ENCODE results near the gene ITPR3.

The ITPR3 gene

GRCh38 chr6:33607126-33607783 is 13.9 kb upstream of the ITPR3 start:
- Histone ChIP-seq H3K18ac (ENCODE audit: low read length) (peak overlapping the region; percentile 39), H4K8ac (ENCODE audit: low read depth, low read length) (no peak overlapping the region), H4K91ac (ENCODE audit: low read depth, low read length, poor library complexity) (no peak overlapping the region), H3K36me3 (replicated peaks in 1 of 2; ENCODE audit: control insufficient read depth in 2 of 2, insufficient read depth in 2 of 2, low read length in 2 of 2) (no peaks in the 10 kb centered on the region), H3K4me3 (ENCODE audit: low read length in 2 of 2) (no peak overlapping the region), H3K4me1 (ENCODE audit: control insufficient read depth in 2 of 2, insufficient read depth in 1 of 2, low read depth in 1 of 2, low read length in 2 of 2) (peaks cover 28 to 47% of the 10 kb centered on the region in 2 donors), H2BK120ac (ENCODE audit: low read depth, low read length) (no peak overlapping the region), H3K27me3 (ENCODE audit: control insufficient read depth in 3 of 3, insufficient read depth in 3 of 3, low read depth in 1 of 3, low read length in 3 of 3) (peaks cover 0 to 4% (median 0%) of the 10 kb centered on the region in 3 experiments), H2AFZ (ENCODE audit: low read length) (peak overlapping the region; percentile 61), H3K4me2 (ENCODE audit: insufficient read depth, low read length, poor library complexity, severe bottlenecking) (no peak overlapping the region), H3K27ac (replicated peaks; ENCODE audit: low read length) (no peak overlapping the region), H3K14ac (ENCODE audit: low read length) (no peak overlapping the region), H3K9ac (ENCODE audit: low read depth, low read length, poor library complexity) (no peak overlapping the region), H3K79me1 (ENCODE audit: low read depth, low read length) (peaks cover 2% of the 10 kb centered on the region), H3K23ac (ENCODE audit: low read depth, low read length, poor library complexity) (no peak overlapping the region), H2BK15ac (ENCODE audit: low read length) (no peak overlapping the region), H3K9me3 (replicated peaks in 1 of 2; ENCODE audit: control insufficient read depth in 2 of 2, insufficient read depth in 1 of 2, low read depth in 1 of 2, low read length in 2 of 2) (peaks cover 0 to 5% of the 10 kb centered on the region in 2 donors), H2AK5ac (ENCODE audit: low read depth, low read length) (peak overlapping the region; percentile 51), H3K4ac (ENCODE audit: low read length) (no peak overlapping the region), H2BK12ac (ENCODE audit: low read length) (no peak overlapping the region), H2BK5ac (ENCODE audit: low read length) (no peak overlapping the region)
- no CpG with 5 or more reads among the region's 8 CpGs for WGBS, 2 donors (ENCODE audit: extremely low coverage in 2 of 2, insufficient read length in 2 of 2, insufficient replicate concordance in 1 of 2)
- no peak for DNase-seq (ENCODE audit: low spot score)

DNA sequence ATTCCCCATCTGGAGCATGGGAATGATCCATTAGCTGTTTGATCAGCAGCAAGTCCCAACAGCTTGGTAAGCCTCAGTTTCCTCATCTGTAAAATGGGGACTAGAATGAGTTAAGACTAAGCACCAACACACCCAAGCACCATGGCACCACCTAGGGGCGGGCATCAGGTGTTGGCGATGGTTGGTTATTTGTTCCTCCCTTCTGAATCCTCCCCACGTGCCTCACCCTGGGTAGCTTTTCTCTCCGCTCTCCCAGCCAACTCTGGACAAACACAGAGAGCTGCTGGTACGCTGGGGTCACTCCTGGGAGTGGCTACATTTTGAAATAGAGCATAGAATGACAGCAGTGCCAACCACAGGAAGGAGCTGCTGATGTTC is 13.3 kb upstream of the ITPR3 start:
- Histone ChIP-seq H3K36me3 (replicated peaks in 1 of 2; ENCODE audit: control insufficient read depth in 2 of 2, insufficient read depth in 2 of 2, low read length in 2 of 2) (no peaks in the 10 kb centered on the region), H3K4me3 (ENCODE audit: low read length in 2 of 2) (no peak overlapping the region), H3K4me2 (ENCODE audit: insufficient read depth, low read length, poor library complexity, severe bottlenecking) (no peak overlapping the region), H4K8ac (ENCODE audit: low read depth, low read length) (no peak overlapping the region), H3K14ac (ENCODE audit: low read length) (no peak overlapping the region), H2BK12ac (ENCODE audit: low read length) (no peak overlapping the region), H2BK120ac (ENCODE audit: low read depth, low read length) (peak overlapping the region; percentile 48), H3K4ac (ENCODE audit: low read length) (no peak overlapping the region), H2BK5ac (ENCODE audit: low read length) (peak overlapping the region; percentile 30), H3K23ac (ENCODE audit: low read depth, low read length, poor library complexity) (no peak overlapping the region), H3K18ac (ENCODE audit: low read length) (peak overlapping the region; percentile 31), H3K9ac (ENCODE audit: low read depth, low read length, poor library complexity) (no peak overlapping the region), H4K91ac (ENCODE audit: low read depth, low read length, poor library complexity) (no peak overlapping the region), H3K27me3 (ENCODE audit: control insufficient read depth in 3 of 3, insufficient read depth in 3 of 3, low read depth in 1 of 3, low read length in 3 of 3) (peaks cover 0 to 4% (median 0%) of the 10 kb centered on the region in 3 experiments), H2AK5ac (ENCODE audit: low read depth, low read length) (peak overlapping the region; percentile 59), H2BK15ac (ENCODE audit: low read length) (peak overlapping the region; percentile 53), H3K9me3 (replicated peaks in 1 of 2; ENCODE audit: control insufficient read depth in 2 of 2, insufficient read depth in 1 of 2, low read depth in 1 of 2, low read length in 2 of 2) (peaks cover 0 to 5% of the 10 kb centered on the region in 2 donors), H3K27ac (replicated peaks; ENCODE audit: low read length) (no peak overlapping the region), H3K4me1 (ENCODE audit: control insufficient read depth in 2 of 2, insufficient read depth in 1 of 2, low read depth in 1 of 2, low read length in 2 of 2) (peaks cover 28 to 47% of the 10 kb centered on the region in 2 donors), H2AFZ (ENCODE audit: low read length) (no peak overlapping the region), H3K79me1 (ENCODE audit: low read depth, low read length) (peaks cover 2% of the 10 kb centered on the region)
- no peak for DNase-seq (ENCODE audit: low spot score)
- no CpG with 5 or more reads among the region's 5 CpGs for WGBS, 2 donors (ENCODE audit: extremely low coverage in 2 of 2, insufficient read length in 2 of 2, insufficient replicate concordance in 1 of 2)

GRCh38 chr6:33609019-33609418 is 12.1 kb upstream of the ITPR3 start:
- no peaks in the 10 kb centered on the region for H3K36me3 ChIP-seq (replicated peaks in 1 of 2; ENCODE audit: control insufficient read depth in 2 of 2, insufficient read depth in 2 of 2, low read length in 2 of 2)
- H3K27me3 ChIP-seq (ENCODE audit: control insufficient read depth in 3 of 3, insufficient read depth in 3 of 3, low read depth in 1 of 3, low read length in 3 of 3), result peaks cover 0 to 10% (median 0%) of the 10 kb centered on the region in 3 experiments
- H2BK120ac ChIP-seq (ENCODE audit: low read depth, low read length), result no peak overlapping the region
- no peak overlapping the region for H4K8ac ChIP-seq (ENCODE audit: low read depth, low read length)
- no peak overlapping the region for H3K4me3 ChIP-seq (ENCODE audit: low read length in 2 of 2)
- no peak overlapping the region for H2BK15ac ChIP-seq (ENCODE audit: low read length)
- WGBS, 2 donors (ENCODE audit: extremely low coverage in 2 of 2, insufficient read length in 2 of 2, insufficient replicate concordance in 1 of 2), result no CpG with 5 or more reads among the region's 3 CpGs
- no peak overlapping the region for H3K9ac ChIP-seq (ENCODE audit: low read depth, low read length, poor library complexity)
- peaks cover 28 to 47% of the 10 kb centered on the region in 2 donors for H3K4me1 ChIP-seq (ENCODE audit: control insufficient read depth in 2 of 2, insufficient read depth in 1 of 2, low read depth in 1 of 2, low read length in 2 of 2)
- DNase-seq (ENCODE audit: low spot score), result no peak
- H3K79me1 ChIP-seq (ENCODE audit: low read depth, low read length), result peaks cover 2% of the 10 kb centered on the region
- H3K23ac ChIP-seq (ENCODE audit: low read depth, low read length, poor library complexity), result no peak overlapping the region
- H3K27ac ChIP-seq (replicated peaks; ENCODE audit: low read length), result no peak overlapping the region
- no peak overlapping the region for H3K4ac ChIP-seq (ENCODE audit: low read length)
- H3K18ac ChIP-seq (ENCODE audit: low read length), result no peak overlapping the region
- peak overlapping the region; percentile 59 for H2AK5ac ChIP-seq (ENCODE audit: low read depth, low read length)
- H4K91ac ChIP-seq (ENCODE audit: low read depth, low read length, poor library complexity), result no peak overlapping the region
- H3K4me2 ChIP-seq (ENCODE audit: insufficient read depth, low read length, poor library complexity, severe bottlenecking), result no peak overlapping the region
- H3K14ac ChIP-seq (ENCODE audit: low read length), result no peak overlapping the region
- no peak overlapping the region for H2AFZ ChIP-seq (ENCODE audit: low read length)
- no peak overlapping the region for H2BK5ac ChIP-seq (ENCODE audit: low read length)
- no peak overlapping the region for H2BK12ac ChIP-seq (ENCODE audit: low read length)
- peaks cover 0 to 5% of the 10 kb centered on the region in 2 donors for H3K9me3 ChIP-seq (replicated peaks in 1 of 2; ENCODE audit: control insufficient read depth in 2 of 2, insufficient read depth in 1 of 2, low read depth in 1 of 2, low read length in 2 of 2)

DNA sequence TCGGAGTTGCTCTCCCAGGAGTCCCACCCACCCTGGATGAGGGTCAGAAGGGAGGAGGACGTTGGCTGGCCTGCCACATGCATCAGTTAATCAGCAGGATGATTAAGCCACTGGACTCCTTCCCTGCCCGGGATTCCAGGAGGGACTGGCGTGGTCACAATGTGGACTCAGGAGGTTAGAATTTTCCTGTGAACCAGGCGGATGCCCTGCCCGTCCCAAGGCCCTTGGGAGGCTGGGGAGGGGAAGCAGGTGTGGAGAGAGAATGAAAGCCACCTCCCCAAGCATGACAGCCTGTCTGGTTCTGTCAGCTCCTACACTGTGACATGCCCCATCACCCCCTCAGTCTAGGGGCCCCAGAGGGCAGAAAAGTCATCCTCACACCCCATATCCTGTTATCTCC is 11.6 kb upstream of the ITPR3 start:
- no peak overlapping the region for H4K8ac ChIP-seq (ENCODE audit: low read depth, low read length)
- peak overlapping the region; percentile 24 for H3K9ac ChIP-seq (ENCODE audit: low read depth, low read length, poor library complexity)
- H3K23ac ChIP-seq (ENCODE audit: low read depth, low read length, poor library complexity), result no peak overlapping the region
- H3K4me3 ChIP-seq (ENCODE audit: low read length in 2 of 2), result no peak overlapping the region
- H3K18ac ChIP-seq (ENCODE audit: low read length), result peak overlapping the region; percentile 30
- no peak overlapping the region for H4K91ac ChIP-seq (ENCODE audit: low read depth, low read length, poor library complexity)
- H3K14ac ChIP-seq (ENCODE audit: low read length), result no peak overlapping the region
- no peaks in the 10 kb centered on the region for H3K36me3 ChIP-seq (replicated peaks in 1 of 2; ENCODE audit: control insufficient read depth in 2 of 2, insufficient read depth in 2 of 2, low read length in 2 of 2)
- H3K27ac ChIP-seq (replicated peaks; ENCODE audit: low read length), result no peak overlapping the region
- peaks cover 28 to 47% of the 10 kb centered on the region in 2 donors for H3K4me1 ChIP-seq (ENCODE audit: control insufficient read depth in 2 of 2, insufficient read depth in 1 of 2, low read depth in 1 of 2, low read length in 2 of 2)
- H2BK5ac ChIP-seq (ENCODE audit: low read length), result no peak overlapping the region
- no peak overlapping the region for H2BK15ac ChIP-seq (ENCODE audit: low read length)
- no peak overlapping the region for H3K4ac ChIP-seq (ENCODE audit: low read length)
- no peak for DNase-seq (ENCODE audit: low spot score)
- no peak overlapping the region for H2BK120ac ChIP-seq (ENCODE audit: low read depth, low read length)
- H3K79me1 ChIP-seq (ENCODE audit: low read depth, low read length), result no peaks in the 10 kb centered on the region
- peaks cover 0 to 4% of the 10 kb centered on the region in 2 donors for H3K9me3 ChIP-seq (replicated peaks in 1 of 2; ENCODE audit: control insufficient read depth in 2 of 2, insufficient read depth in 1 of 2, low read depth in 1 of 2, low read length in 2 of 2)
- H3K27me3 ChIP-seq (ENCODE audit: control insufficient read depth in 3 of 3, insufficient read depth in 3 of 3, low read depth in 1 of 3, low read length in 3 of 3), result peaks cover 0 to 13% (median 0%) of the 10 kb centered on the region in 3 experiments
- peak overlapping the region; percentile 25 for H2AK5ac ChIP-seq (ENCODE audit: low read depth, low read length)
- H3K4me2 ChIP-seq (ENCODE audit: insufficient read depth, low read length, poor library complexity, severe bottlenecking), result no peak overlapping the region
- no CpG with 5 or more reads among the region's 6 CpGs for WGBS, 2 donors (ENCODE audit: extremely low coverage in 2 of 2, insufficient read length in 2 of 2, insufficient replicate concordance in 1 of 2)
- H2BK12ac ChIP-seq (ENCODE audit: low read length), result peak overlapping the region; percentile 14
- peak overlapping the region; percentile 83 for H2AFZ ChIP-seq (ENCODE audit: low read length)

Data from neuronal stem cell (in vitro differentiated cells).